Islet precursor cell (in vitro differentiated cells): ENCODE data around the gene CASTOR1.
"Not testable (repeated sequence)": the region's sequence is repeated elsewhere in the genome, so short reads cannot be mapped to it uniquely, and the experiment has no call there.

ENCODE experiments used
- DNase-seq: peaks from one replicate; pipeline ENCODE4 v3.0.0-alpha.2; 2018

CASTOR1 gene

GRCh38 chr22:30289141-30289979 is at the start of gene CASTOR1:
Gene CASTOR1 (minus strand): TSS chr22:30289505. CDS start chr22:30289497, 8 bp downstream.
- peak; percentile 100 for DNase-seq

DNA sequence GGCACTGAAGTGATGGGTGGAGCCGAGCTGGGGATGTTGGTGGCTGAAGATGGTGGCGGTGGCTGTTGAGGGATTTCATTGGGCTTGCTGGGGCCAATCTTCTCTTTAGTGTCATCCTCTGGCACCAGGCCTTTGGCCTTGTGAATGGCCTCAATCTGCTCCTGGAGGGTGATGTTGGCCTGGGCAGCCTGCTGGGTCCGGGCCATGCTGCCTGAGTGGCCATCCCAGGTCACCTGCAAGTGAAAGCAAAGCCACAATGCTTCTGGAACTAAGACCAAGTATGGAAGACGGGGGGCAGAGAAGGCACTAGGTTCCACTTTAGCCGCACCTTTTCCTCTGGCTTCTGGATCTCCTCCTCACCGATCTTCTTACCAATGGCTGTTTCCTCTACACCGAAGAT is 49.5 kb upstream of the CASTOR1 start:
- no peak for DNase-seq

GRCh38 chr22:30338341-30338740 is 49.0 kb upstream of the CASTOR1 start:
- not testable (repeated sequence) for DNase-seq

GRCh38 chr22:30337461-30337778 is 48.1 kb upstream of the CASTOR1 start:
- no peak for DNase-seq

- no peak for DNase-seq
Measured at GRCh38 chr22:30336752-30337460, 47.6 kb upstream of the CASTOR1 start.

GRCh38 chr22:30335236-30335635 is 45.9 kb upstream of the CASTOR1 start:
- DNase-seq = no peak

- no peak for DNase-seq
Measured at GRCh38 chr22:30334646-30335045, 45.3 kb upstream of the CASTOR1 start.

DNA sequence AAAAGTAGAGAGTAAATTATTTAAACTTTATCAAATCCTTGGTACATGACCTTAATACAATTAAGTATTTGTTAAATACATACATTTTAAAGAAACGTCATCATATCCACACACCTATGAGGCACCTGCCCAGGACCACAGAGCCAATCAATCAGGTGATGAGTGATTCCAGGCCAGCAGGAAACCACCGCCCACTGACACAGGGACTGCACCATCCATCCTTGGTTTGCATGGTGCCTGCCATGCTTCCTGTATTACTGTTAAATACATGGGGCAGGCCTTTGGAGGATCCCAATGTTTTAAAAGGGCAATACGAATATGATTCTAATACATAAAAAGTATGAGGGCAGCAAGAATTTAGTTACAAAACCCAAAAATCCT is 44.4 kb upstream of the CASTOR1 start:
- DNase-seq = no peak

- no peak for DNase-seq
Measured at GRCh38 chr22:30332994-30333706, 43.8 kb upstream of the CASTOR1 start.

- no peak for DNase-seq
Measured at GRCh38 chr22:30332551-30332950, 43.2 kb upstream of the CASTOR1 start.

- peak; percentile 93 for DNase-seq
Measured at GRCh38 chr22:30328466-30329049, 39.3 kb upstream of the CASTOR1 start.

- peak; percentile 75 for DNase-seq
Measured at GRCh38 chr22:30327864-30328345, 38.6 kb upstream of the CASTOR1 start.

DNA sequence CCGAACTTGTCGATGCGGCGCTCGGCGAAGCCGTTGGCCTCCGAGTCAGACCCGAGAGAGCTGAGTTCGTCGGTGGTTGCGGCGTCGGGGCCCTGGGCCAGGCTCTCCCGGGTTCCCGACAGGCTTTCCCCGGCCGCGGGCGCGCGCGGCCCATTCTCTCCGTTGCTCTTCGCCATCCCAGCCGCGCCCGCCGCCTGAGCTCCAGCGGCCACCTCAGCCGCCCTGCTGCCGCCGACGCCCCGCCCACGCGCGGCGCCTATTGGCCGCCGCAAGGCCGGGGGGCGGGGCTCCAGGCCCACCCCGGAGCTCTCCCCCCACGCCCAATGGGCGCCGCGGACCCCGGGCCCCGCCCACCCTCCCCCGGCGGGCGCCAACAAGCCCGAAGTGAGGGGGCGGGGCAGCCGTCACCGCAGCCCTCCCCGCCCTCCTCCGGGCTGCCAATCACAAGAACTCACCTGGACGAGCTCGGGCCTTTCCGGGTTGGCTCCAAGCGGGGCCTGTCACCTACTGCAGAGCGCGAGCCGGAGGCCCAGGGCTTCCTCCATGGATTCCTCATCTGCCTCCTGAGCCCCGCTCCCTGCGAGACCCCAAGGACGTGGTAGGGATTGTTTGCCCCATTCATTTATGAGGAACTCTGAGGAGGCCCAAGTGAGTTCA is 37.5 kb upstream of the CASTOR1 start, which contains the start of gene TBC1D10A:
Gene TBC1D10A (minus strand): TSS at position 236 of the 657 bp plus-strand sequence. CDS start 60 bp downstream, at position 176.
- DNase-seq = peak; percentile 98

GRCh38 chr22:30326255-30326705 is 37.0 kb upstream of the CASTOR1 start:
- no peak for DNase-seq

DNA sequence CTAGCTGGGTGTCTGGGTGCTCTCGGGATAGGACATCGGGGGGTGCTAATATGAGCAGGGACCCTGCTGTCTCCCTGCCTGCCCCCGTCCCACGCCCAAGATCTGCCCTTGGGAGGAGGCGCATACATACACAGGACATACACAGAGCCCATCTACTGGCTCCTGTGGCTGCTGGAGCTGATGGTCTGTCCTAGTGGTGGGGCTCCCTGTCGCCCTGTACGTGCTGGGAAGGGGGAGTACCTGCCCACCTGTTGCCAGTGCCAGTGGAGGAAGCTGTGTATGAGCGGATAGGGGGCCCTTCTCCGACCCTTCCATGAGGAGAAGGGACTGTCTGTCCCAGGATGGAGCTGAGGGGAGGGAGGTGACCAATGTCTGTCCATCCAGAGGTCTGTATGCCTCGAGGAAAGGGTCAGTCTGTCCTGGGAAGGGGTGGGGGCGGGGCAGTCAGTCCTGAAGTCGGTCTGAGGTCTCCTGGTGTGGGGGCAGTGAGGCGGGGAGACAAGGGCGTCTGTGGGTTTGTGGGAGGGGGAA is 36.5 kb upstream of the CASTOR1 start:
- no peak for DNase-seq

- DNase-seq = peak; percentile 80
Measured at GRCh38 chr22:30325065-30325720, 35.9 kb upstream of the CASTOR1 start.

DNA sequence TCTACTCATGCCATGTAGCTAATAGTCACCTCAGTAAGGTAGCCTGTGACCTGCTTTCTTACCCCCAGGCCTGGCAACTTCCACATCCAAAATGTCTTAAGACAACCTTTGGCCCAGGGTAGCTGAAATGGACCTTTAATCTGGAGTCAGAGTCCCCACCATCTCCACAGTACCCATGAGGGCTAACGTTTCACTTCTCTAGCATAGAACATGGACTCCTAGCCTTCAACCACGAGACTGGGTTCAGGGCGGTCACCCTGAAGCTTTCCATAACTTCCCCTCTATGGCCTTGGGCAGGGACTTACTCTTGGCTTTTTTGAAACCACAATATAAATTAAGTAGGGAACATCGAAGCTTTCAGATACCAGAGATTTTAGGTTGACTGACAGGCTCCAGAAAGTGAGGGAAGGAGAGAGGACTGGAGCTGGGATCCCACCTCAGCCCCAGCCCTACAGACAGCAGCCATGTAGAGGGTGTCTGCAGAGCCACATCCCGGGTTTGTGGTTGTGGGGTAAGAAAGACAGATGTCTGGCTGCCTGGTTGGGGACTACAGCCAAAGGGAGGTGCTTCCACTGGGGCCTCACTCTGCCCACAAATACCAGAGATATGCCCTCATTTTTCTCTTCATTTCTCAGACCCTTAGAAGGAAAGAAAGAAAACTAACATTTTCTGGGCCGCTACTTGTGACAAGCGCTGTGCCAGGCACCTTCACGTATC is 34.9 kb upstream of the CASTOR1 start:
- DNase-seq = no peak

- no peak for DNase-seq
Measured at GRCh38 chr22:30323246-30323645, 33.9 kb upstream of the CASTOR1 start.

DNA sequence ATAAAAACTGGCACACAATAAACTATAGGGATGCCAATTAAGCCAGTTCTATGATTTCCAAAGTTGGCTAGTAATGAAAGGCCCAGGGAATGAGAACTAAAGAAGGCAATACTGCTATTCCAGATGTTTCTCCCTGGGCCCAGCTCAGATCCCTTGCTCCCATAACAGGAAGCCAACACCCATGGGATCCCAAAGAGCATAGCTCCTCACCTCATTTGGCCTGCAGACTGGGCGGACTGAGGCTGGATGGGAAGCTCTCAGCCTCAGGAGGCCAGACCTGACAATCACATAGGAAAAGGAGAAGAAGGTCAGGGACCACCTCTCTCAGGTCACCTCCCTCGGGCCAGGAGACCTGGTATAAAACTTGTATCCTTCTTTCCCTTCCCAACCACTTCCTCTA is 32.2 kb upstream of the CASTOR1 start:
- no peak for DNase-seq

DNA sequence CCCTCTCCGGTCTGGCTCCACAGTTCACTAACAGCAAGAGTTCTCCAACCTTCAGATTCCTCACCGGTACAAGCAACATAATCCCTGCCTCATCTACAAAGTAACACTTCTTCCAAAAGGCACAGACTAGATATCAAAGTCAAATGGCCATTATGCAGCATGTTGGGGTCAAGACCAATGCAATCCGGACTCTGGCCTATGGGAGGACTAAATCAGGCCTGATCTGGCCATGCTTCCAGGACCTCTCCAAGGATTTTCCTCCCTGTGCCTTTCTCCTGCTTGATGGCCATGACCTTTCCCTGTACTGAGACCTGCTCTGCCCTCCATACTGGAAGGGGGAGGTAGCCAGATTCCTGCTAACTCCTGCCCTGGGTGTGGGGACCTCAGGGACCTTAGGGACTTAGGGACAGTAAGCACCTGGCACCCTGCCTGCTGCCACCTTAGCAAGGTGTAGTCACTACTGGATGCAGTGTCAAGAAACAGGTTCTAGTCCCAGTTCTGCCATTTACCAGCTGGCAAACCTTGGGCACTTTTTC is 30.8 kb upstream of the CASTOR1 start:
- DNase-seq = no peak
